Measurements from ENCODE around the gene SELENOH. TPM values are rescaled to one million over a fixed set of nuclear protein-coding genes. Genes with fewer than 3 reads are reported as not detected.

The SELENOH gene
- total and polyA plus RNA-seq, 9 of the 15 experiments (the other 6 are each of a cell fraction or from before 2014, with no cell fraction given) = 16.6 to 299 (median 118) TPM

GRCh38 chr11:57764972-57765371, 23.7 kb downstream of the SELENOH start (continued):
- TF ChIP-seq, protein P1, sequence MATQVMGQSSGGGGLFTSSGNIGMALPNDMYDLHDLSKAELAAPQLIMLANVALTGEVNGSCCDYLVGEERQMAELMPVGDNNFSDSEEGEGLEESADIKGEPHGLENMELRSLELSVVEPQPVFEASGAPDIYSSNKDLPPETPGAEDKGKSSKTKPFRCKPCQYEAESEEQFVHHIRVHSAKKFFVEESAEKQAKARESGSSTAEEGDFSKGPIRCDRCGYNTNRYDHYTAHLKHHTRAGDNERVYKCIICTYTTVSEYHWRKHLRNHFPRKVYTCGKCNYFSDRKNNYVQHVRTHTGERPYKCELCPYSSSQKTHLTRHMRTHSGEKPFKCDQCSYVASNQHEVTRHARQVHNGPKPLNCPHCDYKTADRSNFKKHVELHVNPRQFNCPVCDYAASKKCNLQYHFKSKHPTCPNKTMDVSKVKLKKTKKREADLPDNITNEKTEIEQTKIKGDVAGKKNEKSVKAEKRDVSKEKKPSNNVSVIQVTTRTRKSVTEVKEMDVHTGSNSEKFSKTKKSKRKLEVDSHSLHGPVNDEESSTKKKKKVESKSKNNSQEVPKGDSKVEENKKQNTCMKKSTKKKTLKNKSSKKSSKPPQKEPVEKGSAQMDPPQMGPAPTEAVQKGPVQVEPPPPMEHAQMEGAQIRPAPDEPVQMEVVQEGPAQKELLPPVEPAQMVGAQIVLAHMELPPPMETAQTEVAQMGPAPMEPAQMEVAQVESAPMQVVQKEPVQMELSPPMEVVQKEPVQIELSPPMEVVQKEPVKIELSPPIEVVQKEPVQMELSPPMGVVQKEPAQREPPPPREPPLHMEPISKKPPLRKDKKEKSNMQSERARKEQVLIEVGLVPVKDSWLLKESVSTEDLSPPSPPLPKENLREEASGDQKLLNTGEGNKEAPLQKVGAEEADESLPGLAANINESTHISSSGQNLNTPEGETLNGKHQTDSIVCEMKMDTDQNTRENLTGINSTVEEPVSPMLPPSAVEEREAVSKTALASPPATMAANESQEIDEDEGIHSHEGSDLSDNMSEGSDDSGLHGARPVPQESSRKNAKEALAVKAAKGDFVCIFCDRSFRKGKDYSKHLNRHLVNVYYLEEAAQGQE (IDR thresholded peaks at IDR 0.05; ENCODE audit: borderline replicate concordance) = no peak
- TF ChIP-seq, protein P1 (CRISPR knock-in tag; IDR thresholded peaks at IDR 0.05; ENCODE audit: low read depth) = no peak
- TF ChIP-seq ZNF134 (CRISPR knock-in tag; conservative IDR thresholded peaks at IDR 0.05) (no peak), HLTF (IDR thresholded peaks at IDR 0.05) (no peak), ZNF785 (CRISPR knock-in tag; IDR thresholded peaks at IDR 0.05) (no peak), NRF1 (conservative IDR thresholded peaks at IDR 0.05 in 1 of 2, IDR thresholded peaks at IDR 0.05 in 1 of 2) (no peak), ZNF277 (CRISPR knock-in tag; IDR thresholded peaks at IDR 0.05; ENCODE audit: borderline replicate concordance) (no peak), JUN (IDR thresholded peaks at IDR 0.05; ENCODE audit: borderline replicate concordance, low read depth, low read length) (no peak), JUN (CRISPR knock-in tag; IDR thresholded peaks at IDR 0.05; ENCODE audit: borderline replicate concordance) (no peak), ZC3H4 (CRISPR knock-in tag; IDR thresholded peaks at IDR 0.05; ENCODE audit: borderline replicate concordance) (no peak), RBM15 (IDR thresholded peaks at IDR 0.05; ENCODE audit: insufficient read depth, low read length) (no peak), SNIP1 (IDR thresholded peaks at IDR 0.05; ENCODE audit: low read depth) (no peak), STAT5A (IDR thresholded peaks at IDR 0.05; ENCODE audit: borderline replicate concordance, low read length) (peak; percentile 57), FOXO4 (CRISPR knock-in tag; IDR thresholded peaks at IDR 0.05) (no peak), POLR3G (IDR thresholded peaks at IDR 0.05; ENCODE audit: extremely low read depth, insufficient read length, insufficient replicate concordance) (no peak), PTRF (tag; IDR thresholded peaks at IDR 0.05) (no peak)

Data from K562 (cell line).